ENCODE measurements around the gene SMARCD3. TPM values are rescaled to one million over a fixed set of nuclear protein-coding genes. Genes with fewer than 3 reads are reported as not detected.

The SMARCD3 gene
- total and polyA plus RNA-seq, 7 donors, result 4.2 to 63.1 (median 38.8) TPM

DNA sequence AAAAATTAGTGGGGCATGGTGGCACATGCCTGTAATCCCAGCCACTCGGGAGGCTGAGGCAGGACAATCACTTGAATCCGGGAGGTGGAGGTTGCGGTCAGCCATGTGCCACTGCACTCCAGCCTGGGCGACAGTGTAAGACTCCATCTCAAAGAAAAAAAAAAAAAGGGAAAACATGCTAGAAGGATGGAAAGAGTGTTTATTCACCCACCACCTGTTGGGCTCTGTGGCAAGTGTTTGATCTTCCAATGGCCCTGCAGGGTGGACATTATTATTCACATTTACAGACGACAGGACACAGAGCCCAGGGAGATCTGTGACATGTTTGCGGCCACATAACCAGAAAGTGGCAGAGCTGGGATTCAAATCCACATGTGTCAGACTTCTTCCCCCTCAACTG lies 33.2 kb upstream of the SMARCD3 start:
- 76 to 83% methylated on average over 6 of the region's 6 CpGs for WGBS, 2 donors
- intact Hi-C loops (cut with DNase I), result no loop called here
- Histone ChIP-seq H3K9me3 (no peaks in the 10 kb centered on the region), H3K36me3 (no peaks in the 10 kb centered on the region), H3K27me3 (peaks cover 0 to 6% (median 2%) of the 10 kb centered on the region in 3 donors), H3K4me1 (peaks cover 0 to 16% (median 8%) of the 10 kb centered on the region in 4 donors), H3K4me3 (no peak overlapping the region), H3K27ac (no peak overlapping the region)
- TF ChIP-seq POLR2AphosphoS5 (IDR thresholded peaks at IDR 0.05) (no peak), POLR2A (IDR thresholded peaks at IDR 0.05) (no peak), EP300 (IDR thresholded peaks at IDR 0.05) (no peak)
- TF ChIP-seq, protein P1, sequence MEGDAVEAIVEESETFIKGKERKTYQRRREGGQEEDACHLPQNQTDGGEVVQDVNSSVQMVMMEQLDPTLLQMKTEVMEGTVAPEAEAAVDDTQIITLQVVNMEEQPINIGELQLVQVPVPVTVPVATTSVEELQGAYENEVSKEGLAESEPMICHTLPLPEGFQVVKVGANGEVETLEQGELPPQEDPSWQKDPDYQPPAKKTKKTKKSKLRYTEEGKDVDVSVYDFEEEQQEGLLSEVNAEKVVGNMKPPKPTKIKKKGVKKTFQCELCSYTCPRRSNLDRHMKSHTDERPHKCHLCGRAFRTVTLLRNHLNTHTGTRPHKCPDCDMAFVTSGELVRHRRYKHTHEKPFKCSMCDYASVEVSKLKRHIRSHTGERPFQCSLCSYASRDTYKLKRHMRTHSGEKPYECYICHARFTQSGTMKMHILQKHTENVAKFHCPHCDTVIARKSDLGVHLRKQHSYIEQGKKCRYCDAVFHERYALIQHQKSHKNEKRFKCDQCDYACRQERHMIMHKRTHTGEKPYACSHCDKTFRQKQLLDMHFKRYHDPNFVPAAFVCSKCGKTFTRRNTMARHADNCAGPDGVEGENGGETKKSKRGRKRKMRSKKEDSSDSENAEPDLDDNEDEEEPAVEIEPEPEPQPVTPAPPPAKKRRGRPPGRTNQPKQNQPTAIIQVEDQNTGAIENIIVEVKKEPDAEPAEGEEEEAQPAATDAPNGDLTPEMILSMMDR (IDR thresholded peaks at IDR 0.05), result no peak
- DNase-seq, result no peak

DNA sequence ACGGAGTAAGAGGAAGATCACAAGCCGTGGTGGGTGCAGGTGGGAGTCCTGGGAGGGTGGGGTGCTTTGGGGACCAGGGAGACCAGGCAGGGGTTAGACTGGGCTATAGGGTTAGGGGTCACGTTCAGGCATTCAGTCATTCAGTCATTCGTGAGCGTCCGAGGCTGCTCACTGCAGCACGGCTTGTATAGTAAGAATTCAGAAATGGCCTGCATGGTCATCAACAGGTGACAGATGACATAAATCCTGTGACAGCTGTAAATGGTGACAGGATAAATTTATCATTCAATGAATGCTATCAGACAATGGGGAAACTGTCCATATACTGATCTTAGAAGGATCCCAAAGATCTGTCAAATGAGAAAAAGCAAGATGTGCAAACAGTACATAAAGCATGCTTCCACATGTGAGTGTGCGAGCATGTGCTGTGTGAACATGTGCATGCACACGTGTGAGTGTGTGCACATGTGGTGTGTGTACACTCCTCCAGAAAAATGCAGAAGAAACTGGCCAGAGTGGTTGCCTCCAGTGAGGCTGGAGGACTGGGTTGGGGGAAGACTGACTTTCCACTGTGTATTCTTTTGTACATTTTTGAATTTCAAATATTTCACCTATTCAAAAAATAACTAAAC lies 32.0 kb upstream of the SMARCD3 start:
- Histone ChIP-seq H3K27me3 (peaks cover 0 to 6% (median 2%) of the 10 kb centered on the region in 3 donors), H3K36me3 (no peaks in the 10 kb centered on the region), H3K4me3 (no peak overlapping the region), H3K4me1 (peaks cover 0 to 20% (median 16%) of the 10 kb centered on the region in 4 donors), H3K27ac (no peak overlapping the region), H3K9me3 (no peaks in the 10 kb centered on the region)
- WGBS, 2 donors, result 83 to 89% methylated on average over 9 of the region's 9 CpGs
- DNase-seq, result no peak
- intact Hi-C loops (cut with DNase I), result no loop called here
- TF ChIP-seq, protein P1 (IDR thresholded peaks at IDR 0.05), result no peak
- TF ChIP-seq POLR2AphosphoS5 (IDR thresholded peaks at IDR 0.05) (no peak), EP300 (IDR thresholded peaks at IDR 0.05) (no peak), POLR2A (IDR thresholded peaks at IDR 0.05) (no peak)

DNA sequence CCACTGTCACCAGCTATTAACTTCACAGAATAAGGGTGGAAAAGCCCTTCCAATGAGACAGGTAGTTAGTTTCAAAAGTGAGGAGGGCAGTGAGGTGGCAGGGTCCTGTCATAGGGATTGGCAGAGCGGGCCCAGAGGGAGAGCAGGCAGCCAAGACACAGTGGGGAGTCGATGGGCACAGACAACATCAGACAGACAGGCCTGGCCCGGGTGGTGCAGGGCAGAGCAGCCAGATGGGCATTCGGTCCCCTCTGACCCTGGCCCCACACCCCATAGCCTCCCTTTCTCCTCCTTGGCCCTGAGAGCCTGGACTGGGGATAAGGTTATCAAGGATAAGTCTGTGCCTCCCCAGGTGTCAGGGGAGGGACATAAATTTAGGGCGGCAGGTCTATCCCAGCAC lies 31.4 kb upstream of the SMARCD3 start:
- intact Hi-C loops (cut with DNase I), result no loop called here
- H3K36me3 ChIP-seq, result no peaks in the 10 kb centered on the region
- no peak for DNase-seq
- H3K27me3 ChIP-seq, result peaks cover 0 to 6% (median 2%) of the 10 kb centered on the region in 3 donors
- no peak overlapping the region for H3K27ac ChIP-seq
- H3K4me1 ChIP-seq, result peaks cover 0 to 21% (median 16%) of the 10 kb centered on the region in 4 donors
- no peaks in the 10 kb centered on the region for H3K9me3 ChIP-seq
- no peak for TF ChIP-seq POLR2AphosphoS5 (IDR thresholded peaks at IDR 0.05)
- no peak for TF ChIP-seq POLR2A (IDR thresholded peaks at IDR 0.05)
- no peak for TF ChIP-seq EP300 (IDR thresholded peaks at IDR 0.05)
- TF ChIP-seq, protein P1 (IDR thresholded peaks at IDR 0.05), result no peak
- no peak overlapping the region for H3K4me3 ChIP-seq
- 81 to 88% methylated on average over 5 of the region's 5 CpGs for WGBS, 2 donors

DNA sequence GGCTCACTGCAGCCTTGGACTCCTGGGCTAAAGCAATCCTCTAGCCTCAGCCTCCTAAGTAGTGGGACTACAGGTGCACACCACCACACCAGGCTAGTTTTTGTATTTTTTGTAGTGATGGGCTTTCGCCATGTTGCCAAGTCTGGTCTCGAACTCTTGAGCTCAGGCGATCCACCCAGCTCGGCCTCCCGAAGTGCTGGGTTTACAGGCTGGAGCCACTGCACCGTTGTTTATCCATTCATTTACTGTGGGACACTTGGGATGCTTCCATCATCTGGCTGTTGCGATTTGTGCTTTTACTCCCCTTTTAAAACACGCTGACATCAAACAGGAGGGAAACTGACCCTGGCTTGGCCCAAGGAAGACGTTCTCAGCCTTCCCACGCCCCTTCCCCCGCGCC lies 30.5 kb upstream of the SMARCD3 start:
- Histone ChIP-seq H3K27me3 (peaks cover 0 to 6% (median 2%) of the 10 kb centered on the region in 3 donors), H3K36me3 (no peaks in the 10 kb centered on the region), H3K27ac (no peak overlapping the region), H3K9me3 (no peaks in the 10 kb centered on the region), H3K4me1 (peaks cover 0 to 21% (median 16%) of the 10 kb centered on the region in 4 donors), H3K4me3 (no peak overlapping the region)
- 87 to 88% methylated on average over 12 of the region's 12 CpGs for WGBS, 2 donors
- intact Hi-C loops (cut with DNase I), result no loop called here
- no peak for DNase-seq
- TF ChIP-seq, protein P1 (IDR thresholded peaks at IDR 0.05), result no peak
- TF ChIP-seq POLR2A (IDR thresholded peaks at IDR 0.05), result no peak
- TF ChIP-seq EP300 (IDR thresholded peaks at IDR 0.05), result no peak
- no peak for TF ChIP-seq POLR2AphosphoS5 (IDR thresholded peaks at IDR 0.05)
